WERI-Rb-1 (cell line): ENCODE data around the gene BTG1.

Source experiments
- DNase-seq: peaks from one replicate; pipeline ENCODE4 v3.0.0-alpha.2; 2020
- H3K27ac ChIP-seq: fragments of 250-450 bp; sonication (Bioruptor Pico); 2 replicates; pipeline ENCODE4 v1.5.1; 2020; ENCODE audit warnings: mild to moderate bottlenecking, moderate library complexity
- H3K27me3 ChIP-seq: fragments of 250-450 bp; sonication (Bioruptor Pico); 2 replicates; pipeline ENCODE4 v1.5.1; 2021; ENCODE audit warnings: mild to moderate bottlenecking, low read depth, moderate library complexity; ENCODE audit not compliant: insufficient read depth, severe bottlenecking
- H3K36me3 ChIP-seq: fragments of 250-450 bp; sonication (Bioruptor Pico); 2 replicates; pipeline ENCODE4 v1.5.1; 2020; ENCODE audit warnings: mild to moderate bottlenecking, moderate library complexity
- H3K4me3 ChIP-seq: 2 replicates; pipeline ENCODE4 v1.5.1; 2011; ENCODE audit warnings: low read depth, mild to moderate bottlenecking, control low read depth, low read length
- H3K9me3 ChIP-seq: fragments of 250-450 bp; sonication (Bioruptor Pico); 2 replicates; pipeline ENCODE4 v1.5.1; 2021; ENCODE audit warnings: mild to moderate bottlenecking, moderate library complexity; ENCODE audit not compliant: severe bottlenecking
- TF ChIP-seq, protein P1 (sequence below): IDR thresholded peaks from 2 replicates; pipeline ENCODE4 v1.5.1; 2011; ENCODE audit warnings: low read depth, mild to moderate bottlenecking, control low read depth, inconsistent platforms, low read length

BTG1 gene

DNA sequence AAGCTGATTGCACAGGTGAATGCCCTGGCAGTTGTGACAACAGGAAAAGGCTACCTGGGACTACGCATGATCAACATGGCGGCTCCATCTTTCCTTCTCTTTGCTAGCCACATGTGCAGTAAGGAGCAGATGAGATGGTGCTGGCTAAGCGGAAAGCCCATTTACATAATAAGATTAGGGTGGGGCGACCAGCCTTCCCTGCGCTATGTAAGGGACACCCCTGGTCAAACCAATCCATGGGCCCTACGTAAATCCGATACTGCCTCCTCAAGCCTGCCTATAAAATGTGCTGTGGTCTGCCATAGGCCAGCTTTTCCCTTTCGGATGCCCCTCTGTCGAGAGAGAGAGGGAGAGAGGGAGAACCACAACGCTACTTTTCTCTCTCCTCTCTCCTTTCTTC is 31.0 kb upstream of the BTG1 start:
- TF ChIP-seq, protein P1, sequence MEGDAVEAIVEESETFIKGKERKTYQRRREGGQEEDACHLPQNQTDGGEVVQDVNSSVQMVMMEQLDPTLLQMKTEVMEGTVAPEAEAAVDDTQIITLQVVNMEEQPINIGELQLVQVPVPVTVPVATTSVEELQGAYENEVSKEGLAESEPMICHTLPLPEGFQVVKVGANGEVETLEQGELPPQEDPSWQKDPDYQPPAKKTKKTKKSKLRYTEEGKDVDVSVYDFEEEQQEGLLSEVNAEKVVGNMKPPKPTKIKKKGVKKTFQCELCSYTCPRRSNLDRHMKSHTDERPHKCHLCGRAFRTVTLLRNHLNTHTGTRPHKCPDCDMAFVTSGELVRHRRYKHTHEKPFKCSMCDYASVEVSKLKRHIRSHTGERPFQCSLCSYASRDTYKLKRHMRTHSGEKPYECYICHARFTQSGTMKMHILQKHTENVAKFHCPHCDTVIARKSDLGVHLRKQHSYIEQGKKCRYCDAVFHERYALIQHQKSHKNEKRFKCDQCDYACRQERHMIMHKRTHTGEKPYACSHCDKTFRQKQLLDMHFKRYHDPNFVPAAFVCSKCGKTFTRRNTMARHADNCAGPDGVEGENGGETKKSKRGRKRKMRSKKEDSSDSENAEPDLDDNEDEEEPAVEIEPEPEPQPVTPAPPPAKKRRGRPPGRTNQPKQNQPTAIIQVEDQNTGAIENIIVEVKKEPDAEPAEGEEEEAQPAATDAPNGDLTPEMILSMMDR = no peak
- Histone ChIP-seq H3K36me3 (no peaks in the 10 kb centered on the region), H3K27ac (no peak overlapping the region), H3K9me3 (no peaks in the 10 kb centered on the region), H3K27me3 (no peaks in the 10 kb centered on the region), H3K4me3 (no peak overlapping the region)
- no peak for DNase-seq

DNA sequence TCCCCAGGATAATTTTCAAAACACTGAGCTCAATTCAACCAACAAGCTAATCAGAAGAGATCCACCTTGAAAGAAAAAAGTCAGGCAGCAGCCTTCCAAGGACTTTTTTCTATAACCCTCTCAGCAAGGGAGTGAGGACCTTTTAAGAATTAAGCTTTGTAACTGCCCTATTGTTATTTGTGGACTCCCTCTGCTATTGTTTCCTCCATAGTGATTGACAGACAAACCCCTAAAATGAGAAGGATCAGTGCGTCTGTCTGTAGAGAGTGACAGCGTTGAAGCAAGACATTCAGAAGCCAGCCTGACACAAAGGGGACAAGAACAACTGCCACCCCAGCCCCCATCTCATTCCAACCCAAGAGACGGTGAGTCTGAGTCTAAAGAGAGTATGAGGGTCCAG is 30.3 kb upstream of the BTG1 start:
- DNase-seq = no peak
- no peak overlapping the region for H3K4me3 ChIP-seq
- no peaks in the 10 kb centered on the region for H3K27me3 ChIP-seq
- H3K9me3 ChIP-seq = no peaks in the 10 kb centered on the region
- TF ChIP-seq, protein P1 = no peak
- no peaks in the 10 kb centered on the region for H3K36me3 ChIP-seq
- no peak overlapping the region for H3K27ac ChIP-seq

DNA sequence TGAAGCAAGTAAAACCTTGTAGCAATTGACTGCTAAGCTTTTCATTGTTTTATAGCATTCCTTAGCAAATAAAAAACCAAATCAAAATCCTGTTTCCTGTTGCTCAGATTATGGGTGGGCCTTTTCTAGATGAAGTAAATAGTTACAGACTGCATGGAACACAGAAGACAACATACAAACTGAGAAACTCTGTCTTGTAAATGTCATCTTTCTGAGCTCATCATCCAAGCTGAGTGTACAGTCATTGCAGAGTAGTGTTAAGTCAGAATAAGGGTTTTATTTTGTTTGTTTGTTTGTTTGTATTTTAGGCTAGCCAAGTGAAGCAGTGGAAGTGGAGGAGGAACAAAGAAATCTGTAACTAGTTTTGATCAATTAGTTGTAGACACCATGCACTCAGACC is 24.4 kb upstream of the BTG1 start:
- no peak overlapping the region for H3K27ac ChIP-seq
- TF ChIP-seq, protein P1 = no peak
- H3K9me3 ChIP-seq = no peaks in the 10 kb centered on the region
- no peak for DNase-seq
- no peaks in the 10 kb centered on the region for H3K27me3 ChIP-seq
- no peak overlapping the region for H3K4me3 ChIP-seq
- no peaks in the 10 kb centered on the region for H3K36me3 ChIP-seq

DNA sequence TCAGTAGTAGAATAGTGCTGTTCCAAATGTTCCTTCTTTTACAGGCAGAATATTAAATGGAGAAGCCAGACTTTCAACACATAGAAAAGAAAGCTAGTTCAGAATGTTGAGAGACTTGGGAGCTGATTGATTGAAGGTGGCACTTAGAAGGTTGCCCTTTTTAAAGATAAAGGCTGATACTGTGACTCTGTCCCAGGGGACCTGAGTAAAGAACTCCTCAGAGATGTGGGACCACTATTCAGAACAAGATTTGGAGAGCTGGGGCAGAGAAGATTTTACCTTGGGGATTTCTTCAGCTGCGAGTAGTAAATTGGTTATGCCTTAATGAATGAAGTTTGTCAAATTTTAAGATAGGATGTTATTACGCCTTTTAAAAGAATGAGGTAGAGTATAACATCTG is 21.4 kb upstream of the BTG1 start:
- DNase-seq = no peak
- Histone ChIP-seq H3K27me3 (no peaks in the 10 kb centered on the region), H3K9me3 (no peaks in the 10 kb centered on the region), H3K27ac (no peak overlapping the region), H3K4me3 (no peak overlapping the region), H3K36me3 (no peaks in the 10 kb centered on the region)
- TF ChIP-seq, protein P1 = no peak

DNA sequence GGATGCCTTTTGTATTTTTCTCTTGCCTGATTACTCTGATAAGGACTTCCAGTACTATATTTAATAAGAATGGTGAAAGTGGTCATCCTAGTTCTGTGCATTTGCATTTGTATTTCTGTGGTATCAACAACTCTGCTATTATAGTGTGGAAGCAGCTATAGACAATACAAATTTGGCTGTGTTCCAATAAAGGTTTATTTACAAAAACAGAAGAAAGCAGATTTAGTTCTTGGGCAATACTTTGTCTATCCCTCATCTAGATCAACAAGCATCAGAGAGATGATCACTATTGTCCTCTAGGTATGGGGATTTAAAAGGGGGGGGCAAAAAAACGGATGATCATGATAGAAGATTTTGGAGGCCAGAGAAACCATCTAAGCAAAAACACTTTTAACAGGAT is 19.1 kb upstream of the BTG1 start:
- TF ChIP-seq, protein P1 = no peak
- no peak for DNase-seq
- no peak overlapping the region for H3K27ac ChIP-seq
- no peak overlapping the region for H3K4me3 ChIP-seq
- H3K27me3 ChIP-seq = no peaks in the 10 kb centered on the region
- no peaks in the 10 kb centered on the region for H3K9me3 ChIP-seq
- H3K36me3 ChIP-seq = no peaks in the 10 kb centered on the region

DNA sequence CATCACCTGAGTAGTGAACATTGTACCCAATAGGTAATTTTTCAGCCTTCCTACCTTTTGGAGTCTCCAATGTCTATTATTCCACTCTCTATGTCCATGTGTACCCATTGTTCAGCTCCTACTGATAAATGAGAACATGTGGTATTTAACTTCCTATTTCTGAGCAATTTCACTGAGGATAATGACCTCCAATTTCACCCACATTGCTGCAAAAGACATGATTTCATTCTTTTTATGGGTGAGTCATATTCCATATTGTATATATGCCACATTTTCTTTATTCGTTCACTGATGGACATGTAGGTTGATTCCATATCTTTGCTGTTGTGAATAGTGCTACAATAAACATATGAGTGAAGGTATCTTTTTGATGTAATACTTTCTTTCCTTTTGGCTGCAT is 16.4 kb upstream of the BTG1 start:
- Histone ChIP-seq H3K4me3 (no peak overlapping the region), H3K36me3 (no peaks in the 10 kb centered on the region), H3K9me3 (no peaks in the 10 kb centered on the region), H3K27ac (no peak overlapping the region), H3K27me3 (no peaks in the 10 kb centered on the region)
- TF ChIP-seq, protein P1 = no peak
- DNase-seq = no peak
